K562 (cell line): ENCODE data around the gene LMAN1L. TPM values are rescaled to one million over a fixed set of nuclear protein-coding genes. Genes with fewer than 3 reads are reported as not detected.

Experiments used
- E2F5 ChIP-seq: sonication (generic); formaldehyde crosslinking; IDR thresholded peaks from 2 replicates; pipeline ENCODE4 v1.8.0; 2022; ENCODE audit warnings: mild to moderate bottlenecking, missing genetic modification reagents
- FOXP1 ChIP-seq: sonication (generic); formaldehyde crosslinking; IDR thresholded peaks from 2 replicates; pipeline ENCODE4 v1.8.0; 2022; ENCODE audit warnings: mild to moderate bottlenecking, missing genetic modification reagents
- MYBL2 ChIP-seq, 2 experiments: fragments of 450-650 bp in 1 of 2; sonication (generic) in 1 of 2; formaldehyde crosslinking in 1 of 2; IDR thresholded peaks; 2 replicates each; pipeline versions ENCODE4 v1.6.1 to v1.8.1; 2017 to 2022; ENCODE audit warnings: borderline replicate concordance in 1 of 2, inconsistent platforms in 1 of 2, low read depth in 1 of 2, mild to moderate bottlenecking in 1 of 2, missing genetic modification reagents in 1 of 2, moderate library complexity in 1 of 2
- NUFIP1 ChIP-seq: fragments of 450-650 bp; IDR thresholded peaks from 2 replicates; pipeline ENCODE4 v1.6.1; 2018; ENCODE audit not compliant: partially characterized antibody
- PCBP2 ChIP-seq: fragments of 200-400 bp; formaldehyde crosslinking; IDR thresholded peaks from 2 replicates; pipeline ENCODE4 v1.6.1; 2018; ENCODE audit warnings: low read length, low read depth, mild to moderate bottlenecking, moderate library complexity; ENCODE audit not compliant: poor library complexity, severe bottlenecking
- RFX7 ChIP-seq: fragments of 250-450 bp; sonication (Bioruptor Pico); IDR thresholded peaks from 2 replicates; pipeline ENCODE4 v1.5.1; 2021; ENCODE audit warnings: mild to moderate bottlenecking
- SNRNP70 ChIP-seq: fragments of 200-400 bp; formaldehyde crosslinking; optimal IDR thresholded peaks from 2 replicates; pipeline ENCODE3; 2017; ENCODE audit warnings: low read depth, low read length
- TSC22D4 ChIP-seq: fragments of 450-650 bp; IDR thresholded peaks from 2 replicates; pipeline ENCODE4 v1.6.1; 2016; ENCODE audit warnings: missing genetic modification characterization, missing biosample characterization, control low read depth
- XRCC4 ChIP-seq: IDR thresholded peaks from one replicate; pipeline ENCODE4 v1.6.1; 2011; ENCODE audit not compliant: insufficient read depth, insufficient read length; ENCODE audit errors: extremely low read depth
- ZKSCAN8 ChIP-seq: fragments of 200-800 bp; sonication (Bioruptor generic); IDR thresholded peaks from 2 replicates; pipeline ENCODE4 v1.6.1; 2016; ENCODE audit warnings: missing genetic modification characterization, missing compliant biosample characterization
- ZNF134 ChIP-seq: fragments of 250-450 bp; sonication (Bioruptor Pico); conservative IDR thresholded peaks from 2 replicates; pipeline ENCODE4 v1.4.0; 2020
- ZNF174 ChIP-seq: fragments of 250-450 bp; sonication (Bioruptor Pico); IDR thresholded peaks from 2 replicates; pipeline ENCODE4 v1.4.0; 2020; ENCODE audit warnings: mild to moderate bottlenecking
- ZNF609 ChIP-seq: sonication (generic); formaldehyde crosslinking; IDR thresholded peaks from 2 replicates; pipeline ENCODE4 v1.8.1; 2023; ENCODE audit warnings: missing genetic modification reagents, mild to moderate bottlenecking, borderline replicate concordance
- ZNF778 ChIP-seq: fragments of 450-650 bp; formaldehyde crosslinking; IDR thresholded peaks from 2 replicates; pipeline ENCODE4 v1.4.0; 2020; ENCODE audit warnings: mild to moderate bottlenecking, moderate library complexity
- polyA plus RNA-seq, 8 experiments: library from polyadenylated mRNA; depleted of rRNA in 4 of 8; stranded (reverse) in 5 of 8; unstranded in 3 of 8; fragments of >200 nt; fragmentation: Nextera tagmentation in 2 of 8; fragmentation: Illumina TruSeq in 1 of 8; extraction: Ambion mirVana in 2 of 8; extraction: Trizol in 1 of 8; gene quantifications; 2 replicates each; pipeline versions ENCODE4 v1.2.1 to v1.2.3, GENCODE V29; 2011 to 2014; ENCODE audit warnings: inconsistent platforms in 1 of 8, missing spikeins in 1 of 8
- total RNA-seq, 7 experiments: library from RNA; depleted of rRNA in 6 of 7; stranded (reverse); fragments of >200 nt in 6 of 7; fragmentation: Illumina TruSeq in 2 of 7; extraction: Trizol in 2 of 7; gene quantifications; 2 replicates each; pipeline versions ENCODE4 v1.2.1 to v1.2.3, GENCODE V29; 2011 to 2021; ENCODE audit warnings: low replicate concordance in 1 of 7
- TF ChIP-seq, protein P1 (sequence below): fragments of 450-650 bp; IDR thresholded peaks from 2 replicates; pipeline ENCODE4 v1.6.1; 2018; ENCODE audit not compliant: partially characterized antibody
- TF ChIP-seq, protein P2 (sequence below): sonication (generic); formaldehyde crosslinking; IDR thresholded peaks from 2 replicates; pipeline ENCODE4 v1.8.1; 2022; ENCODE audit warnings: missing genetic modification reagents

LMAN1L gene
- total and polyA plus RNA-seq, 9 of the 15 experiments (the other 6 are each of a cell fraction or from before 2014, with no cell fraction given) = not detected

DNA sequence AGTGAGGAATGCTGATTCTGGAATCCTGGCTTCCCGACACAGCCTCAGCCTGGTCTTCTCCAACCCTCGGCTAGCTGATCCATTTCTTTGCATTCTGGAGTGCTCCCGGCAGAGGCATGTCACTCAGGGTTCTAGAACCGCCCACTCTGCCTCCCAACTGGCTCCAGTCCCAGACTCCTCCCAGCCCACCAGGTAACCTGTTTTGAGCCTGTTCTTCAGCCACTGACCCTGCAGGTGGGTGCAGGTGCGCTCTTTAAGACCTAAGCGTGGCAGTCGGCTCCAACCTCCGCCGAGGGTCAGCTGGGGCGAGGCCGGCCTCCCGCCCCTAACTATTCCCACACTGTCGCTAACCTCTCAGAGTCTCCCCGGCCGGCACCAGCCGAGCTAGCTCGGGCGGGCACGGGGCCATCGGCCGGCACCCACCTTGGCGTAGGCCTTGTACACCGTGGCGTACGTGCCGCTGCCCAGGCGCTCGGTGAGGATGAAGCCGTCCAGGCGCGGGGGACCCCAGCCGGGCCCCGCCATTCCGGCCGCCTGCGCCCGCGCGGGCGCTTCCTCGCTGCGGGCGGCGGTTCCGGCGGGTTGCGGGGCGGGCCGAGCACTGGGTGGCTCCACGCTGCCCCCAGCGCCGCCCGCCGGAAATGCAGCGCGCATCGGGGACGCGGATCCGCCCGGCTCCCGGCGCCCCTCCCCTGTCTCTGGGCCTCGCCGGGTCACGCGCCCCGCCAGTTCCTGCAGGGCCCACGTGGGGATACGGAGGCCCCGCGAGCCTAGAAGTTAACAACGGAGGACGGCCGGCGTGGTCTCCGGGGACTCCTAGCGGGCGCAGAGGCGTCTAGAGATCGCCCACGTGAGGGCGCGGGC, 30.2 kb downstream of the LMAN1L start, which contains the start of gene ULK3 (continued):
- no peak for TF ChIP-seq ZNF609 (CRISPR knock-in tag)
- TF ChIP-seq E2F5 (CRISPR knock-in tag) = peak; percentile 68
- TF ChIP-seq MYBL2 (IDR thresholded peaks at IDR 0.05; ENCODE audit: low read depth) = no peak
- no peak for TF ChIP-seq MYBL2 (CRISPR knock-in tag; IDR thresholded peaks at IDR 0.05; ENCODE audit: borderline replicate concordance)
- peak; percentile 89 for TF ChIP-seq FOXP1
- TF ChIP-seq, protein P1, sequence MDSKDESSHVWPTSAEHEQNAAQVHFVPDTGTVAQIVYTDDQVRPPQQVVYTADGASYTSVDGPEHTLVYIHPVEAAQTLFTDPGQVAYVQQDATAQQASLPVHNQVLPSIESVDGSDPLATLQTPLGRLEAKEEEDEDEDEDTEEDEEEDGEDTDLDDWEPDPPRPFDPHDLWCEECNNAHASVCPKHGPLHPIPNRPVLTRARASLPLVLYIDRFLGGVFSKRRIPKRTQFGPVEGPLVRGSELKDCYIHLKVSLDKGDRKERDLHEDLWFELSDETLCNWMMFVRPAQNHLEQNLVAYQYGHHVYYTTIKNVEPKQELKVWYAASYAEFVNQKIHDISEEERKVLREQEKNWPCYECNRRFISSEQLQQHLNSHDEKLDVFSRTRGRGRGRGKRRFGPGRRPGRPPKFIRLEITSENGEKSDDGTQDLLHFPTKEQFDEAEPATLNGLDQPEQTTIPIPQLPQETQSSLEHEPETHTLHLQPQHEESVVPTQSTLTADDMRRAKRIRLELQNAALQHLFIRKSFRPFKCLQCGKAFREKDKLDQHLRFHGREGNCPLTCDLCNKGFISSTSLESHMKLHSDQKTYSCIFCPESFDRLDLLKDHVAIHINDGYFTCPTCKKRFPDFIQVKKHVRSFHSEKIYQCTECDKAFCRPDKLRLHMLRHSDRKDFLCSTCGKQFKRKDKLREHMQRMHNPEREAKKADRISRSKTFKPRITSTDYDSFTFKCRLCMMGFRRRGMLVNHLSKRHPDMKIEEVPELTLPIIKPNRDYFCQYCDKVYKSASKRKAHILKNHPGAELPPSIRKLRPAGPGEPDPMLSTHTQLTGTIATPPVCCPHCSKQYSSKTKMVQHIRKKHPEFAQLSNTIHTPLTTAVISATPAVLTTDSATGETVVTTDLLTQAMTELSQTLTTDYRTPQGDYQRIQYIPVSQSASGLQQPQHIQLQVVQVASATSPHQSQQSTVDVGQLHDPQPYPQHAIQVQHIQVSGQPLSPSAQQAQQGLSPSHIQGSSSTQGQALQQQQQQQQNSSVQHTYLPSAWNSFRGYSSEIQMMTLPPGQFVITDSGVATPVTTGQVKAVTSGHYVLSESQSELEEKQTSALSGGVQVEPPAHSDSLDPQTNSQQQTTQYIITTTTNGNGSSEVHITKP = no peak
- TF ChIP-seq SNRNP70 = no peak
- TF ChIP-seq NUFIP1 = no peak
- TF ChIP-seq ZKSCAN8 (CRISPR knock-in tag) = no peak
- TF ChIP-seq ZNF174 (CRISPR knock-in tag) = no peak
- TF ChIP-seq, protein P2, sequence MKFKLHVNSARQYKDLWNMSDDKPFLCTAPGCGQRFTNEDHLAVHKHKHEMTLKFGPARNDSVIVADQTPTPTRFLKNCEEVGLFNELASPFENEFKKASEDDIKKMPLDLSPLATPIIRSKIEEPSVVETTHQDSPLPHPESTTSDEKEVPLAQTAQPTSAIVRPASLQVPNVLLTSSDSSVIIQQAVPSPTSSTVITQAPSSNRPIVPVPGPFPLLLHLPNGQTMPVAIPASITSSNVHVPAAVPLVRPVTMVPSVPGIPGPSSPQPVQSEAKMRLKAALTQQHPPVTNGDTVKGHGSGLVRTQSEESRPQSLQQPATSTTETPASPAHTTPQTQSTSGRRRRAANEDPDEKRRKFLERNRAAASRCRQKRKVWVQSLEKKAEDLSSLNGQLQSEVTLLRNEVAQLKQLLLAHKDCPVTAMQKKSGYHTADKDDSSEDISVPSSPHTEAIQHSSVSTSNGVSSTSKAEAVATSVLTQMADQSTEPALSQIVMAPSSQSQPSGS (CRISPR knock-in tag) = no peak
- TF ChIP-seq TSC22D4 (tag) = no peak
- no peak for TF ChIP-seq ZNF134 (CRISPR knock-in tag)
- no peak for TF ChIP-seq ZNF778 (CRISPR knock-in tag)
- no peak for TF ChIP-seq XRCC4
- TF ChIP-seq RFX7 (CRISPR knock-in tag) = no peak
- no peak for TF ChIP-seq PCBP2
